Pancreas (tissue), 10 donors: Measurements from ENCODE around the gene CD28. TPM values are rescaled to one million over a fixed set of nuclear protein-coding genes. Genes with fewer than 3 reads are reported as not detected.

Source experiments
- ATAC-seq, 4 donors: fragments of 200-7000 bp; cut with Tn5 transposase; one replicate each; pipeline versions ENCODE4 v1.8.0 to v1.9.1; 2020; ENCODE audit warnings: mild to moderate bottlenecking in 4 of 4, moderate library complexity in 4 of 4
- DNase-seq, 6 donors: peaks; one replicate each; pipeline ENCODE4 v3.0.0-alpha.2; 2020
- FAIRE-seq: peaks from 2 replicates; lab custom pipeline; 2012; peaks lifted over from hg19 to GRCh38; lab: Jason Lieb, UNC
- H3K27ac ChIP-seq, 4 donors: fragments of 200-600 bp; sonication (generic); 1 replicate in 3 of 4; 2 replicates in 1 of 4; pipeline versions ENCODE4 v1.5.0 to v1.8.0; 2020
- H3K27me3 ChIP-seq, 4 donors: fragments of 200-600 bp; one replicate each; pipeline ENCODE4 v1.8.0; 2021
- H3K36me3 ChIP-seq, 3 donors: fragments of 200-600 bp; sonication (generic) in 1 of 3; one replicate each; pipeline versions ENCODE4 v1.5.0 to v1.8.0; 2020 to 2021
- H3K4me1 ChIP-seq, 3 donors: fragments of 200-600 bp; one replicate each; pipeline ENCODE4 v1.8.0; 2021
- H3K4me3 ChIP-seq, 4 donors: fragments of 200-600 bp; sonication (generic) in 2 of 4; one replicate each; pipeline versions ENCODE4 v1.5.0 to v1.8.0; 2020 to 2021
- H3K9me3 ChIP-seq, 4 donors: fragments of 200-600 bp; one replicate each; pipeline ENCODE4 v1.8.0; 2021
- CTCF ChIP-seq, 4 donors: fragments of 200-600 bp; sonication (generic) in 3 of 4; IDR thresholded peaks; one replicate each; pipeline versions ENCODE4 v1.5.0 to v1.8.0; 2021; ENCODE audit warnings: antibody characterized with exemption in 4 of 4
- WGBS, 2 donors: extraction: QIAGEN DNeasy Blood & Tissue Kit; methylation state at CpG; one replicate each; pipeline ENCODE4 v1.1.7; 2013; 5-methylcytosine and 5-hydroxymethylcytosine counted together
- intact Hi-C, 3 donors: fragments of 100-400 bp; cut with DNase I; formaldehyde crosslinking; loops; one replicate each; pipeline versions ENCODE4 v1.11.1 to v1.14.2; 2022
- polyA plus RNA-seq, 2 donors: library from polyadenylated mRNA; stranded (reverse); fragments of 200-250 nt; gene quantifications; one replicate each; pipeline ENCODE4 v1.2.3, GENCODE V29; 2013
- total RNA-seq, 6 donors: library from RNA; stranded (reverse); fragmentation: NEBNext Ultra II Directional in 4 of 6; extraction: Animal tissue kit (Norgen Biotek cat#: 25700) in 4 of 6; gene quantifications; one replicate each; pipeline versions ENCODE4 v1.2.1 to v1.2.4, GENCODE V29; 2021 to 2023
- donor health status: healthy with polysubstance abuse.
- donor health status: DM: no; HTN: no; CAD: no; lungs with moderate emphysema.
- donor health status: DM: no; HTN: no; CAD: no.
- donor health status: control.
- donor health status: control.
- donor health status: Bipolar disorder and iron deficiency.
- donor health status: DM: yes; HTN: yes; CAD: no.
- donor health status: DM: no; HTN: no; CAD: no.
- donor health status: DM: no; HTN: no; CAD: no.
- donor health status: DM: yes; HTN: yes; CAD: no.

The CD28 gene
- total and polyA plus RNA-seq, 8 donors, result 0.08 to 0.63 (median 0.28) TPM; not detected in 1

GRCh38 chr2:203730883-203731282 is 24.4 kb downstream of the CD28 start:
- WGBS, 2 donors, result 93 to 97% methylated on average over 2 of the region's 2 CpGs
- intact Hi-C loops, result no loop called here
- Histone ChIP-seq H3K4me3 (no peak overlapping the region), H3K4me1 (no peaks in the 10 kb centered on the region), H3K27me3 (no peaks in the 10 kb centered on the region), H3K36me3 (no peaks in the 10 kb centered on the region), H3K9me3 (no peaks in the 10 kb centered on the region), H3K27ac (no peak overlapping the region)
- TF ChIP-seq CTCF (IDR thresholded peaks at IDR 0.05), result no peak
- ATAC-seq (no peak), FAIRE-seq (no peak), DNase-seq (no peak)

GRCh38 chr2:203732092-203732952 is 25.9 kb downstream of the CD28 start:
- Histone ChIP-seq H3K4me3 (no peak overlapping the region), H3K27me3 (no peaks in the 10 kb centered on the region), H3K9me3 (no peaks in the 10 kb centered on the region), H3K27ac (no peak overlapping the region), H3K36me3 (no peaks in the 10 kb centered on the region), H3K4me1 (no peaks in the 10 kb centered on the region)
- FAIRE-seq (no peak), ATAC-seq (peak in 1 of 4 donors; percentile 27), DNase-seq (no peak)
- 84 to 86% methylated on average over 6 of the region's 6 CpGs for WGBS, 2 donors
- no peak for TF ChIP-seq CTCF (IDR thresholded peaks at IDR 0.05)
- intact Hi-C loops, result no loop called here

- no peak for DNase-seq
Measured at GRCh38 chr2:203732953-203733510, 26.6 kb downstream of the CD28 start.

GRCh38 chr2:203733684-203734083 is 27.2 kb downstream of the CD28 start:
- ATAC-seq, result no peak
- intact Hi-C loops, result no loop called here
- no peak for FAIRE-seq

More at GRCh38 chr2:203732953-203733510, 26.6 kb downstream of the CD28 start:
- Histone ChIP-seq H3K27ac (no peak overlapping the region), H3K9me3 (no peaks in the 10 kb centered on the region), H3K4me3 (no peak overlapping the region), H3K27me3 (no peaks in the 10 kb centered on the region), H3K36me3 (no peaks in the 10 kb centered on the region), H3K4me1 (no peaks in the 10 kb centered on the region)
- 78 to 85% methylated on average over 3 of the region's 3 CpGs for WGBS, 2 donors
- FAIRE-seq, result no peak
- no peak for TF ChIP-seq CTCF (IDR thresholded peaks at IDR 0.05)
- intact Hi-C loops, result no loop called here
- ATAC-seq, result no peak

More at GRCh38 chr2:203733684-203734083, 27.2 kb downstream of the CD28 start:
- 75 to 85% methylated on average over 1 of the region's 1 CpG for WGBS, 2 donors
- no peak for TF ChIP-seq CTCF (IDR thresholded peaks at IDR 0.05)
- DNase-seq, result no peak
- Histone ChIP-seq H3K27ac (no peak overlapping the region), H3K27me3 (no peaks in the 10 kb centered on the region), H3K36me3 (no peaks in the 10 kb centered on the region), H3K4me1 (no peaks in the 10 kb centered on the region), H3K9me3 (no peaks in the 10 kb centered on the region), H3K4me3 (no peak overlapping the region)
